Right lobe of liver (tissue), 6 donors: Measurements from ENCODE around the gene BLMH. TPM values are rescaled to one million over a fixed set of nuclear protein-coding genes. Genes with fewer than 3 reads are reported as not detected.
"Not testable (repeated sequence)": the region's sequence is repeated elsewhere in the genome, so short reads cannot be mapped to it uniquely, and the experiment has no call there.

Source experiments
- ATAC-seq, 4 donors: fragments of 200-7000 bp; cut with Tn5 transposase; one replicate each; pipeline ENCODE4 v1.9.1; 2020; ENCODE audit warnings: mild to moderate bottlenecking in 4 of 4, moderate library complexity in 4 of 4
- DNase-seq, 3 donors: peaks; one replicate each; pipeline ENCODE4 v3.0.0-alpha.2; 2020
- H3K27ac ChIP-seq, 3 donors: fragments of 200-600 bp; one replicate each; pipeline ENCODE4 v1.8.0; 2022
- H3K27me3 ChIP-seq, 2 donors: fragments of 200-600 bp; one replicate each; pipeline ENCODE4 v1.8.0; 2022
- H3K36me3 ChIP-seq, 4 donors: fragments of 200-600 bp; sonication (generic) in 1 of 4; one replicate each; pipeline versions ENCODE4 v1.5.1 to v1.8.0; 2017 to 2022; ENCODE audit warnings: control low read depth in 1 of 4
- H3K4me1 ChIP-seq, 4 donors: fragments of 200-600 bp; sonication (generic) in 1 of 4; one replicate each; pipeline versions ENCODE4 v1.5.1 to v1.8.0; 2017 to 2022; ENCODE audit warnings: control low read depth in 1 of 4
- H3K4me3 ChIP-seq, 3 donors: fragments of 200-600 bp; one replicate each; pipeline ENCODE4 v1.8.0; 2022
- H3K9me3 ChIP-seq, 4 donors: fragments of 200-600 bp; sonication (generic) in 1 of 4; one replicate each; pipeline versions ENCODE4 v1.5.1 to v1.8.0; 2017 to 2022; ENCODE audit warnings: control low read depth in 1 of 4
- POLR2A ChIP-seq: fragments of 450-650 bp; IDR thresholded peaks from one replicate; pipeline ENCODE4 v1.6.1; 2017; ENCODE audit warnings: antibody characterized with exemption, mild to moderate bottlenecking
- WGBS: methylation state at CpG from one replicate; pipeline ENCODE4 v1.1.6; 2018; ENCODE audit warnings: low coverage, low lambda C conversion rate; ENCODE audit not compliant: insufficient coverage; ENCODE audit errors: missing lambda C conversion rate; 5-methylcytosine and 5-hydroxymethylcytosine counted together
- intact Hi-C, 2 donors: fragments of 100-400 bp; cut with DNase I; formaldehyde crosslinking; loops; one replicate each; pipeline versions ENCODE4 v1.11.2 to v1.14.1; 2022
- total RNA-seq, 6 experiments: library from RNA; depleted of rRNA in 2 of 6; stranded (reverse); fragments of >200 nt in 2 of 6; fragmentation: NEBNext Ultra II Directional in 3 of 6; extraction: Animal tissue kit (Norgen Biotek cat#: 25700) in 3 of 6; gene quantifications; one replicate each; pipeline versions ENCODE4 v1.1.0 to v1.2.4, GENCODE V29; 2016 to 2023
- TF ChIP-seq, protein P1 (sequence below), 4 donors: fragments of 200-600 bp in 3 of 4; fragments of 450-650 bp in 1 of 4; IDR thresholded peaks; one replicate each; pipeline versions ENCODE4 v1.5.1 to v1.8.0; 2016 to 2022; ENCODE audit warnings: antibody characterized with exemption in 4 of 4, mild to moderate bottlenecking in 2 of 4
- donor health status: DM: no; HTN: yes; CAD: no.
- donor health status: DM: no; HTN: no; CAD: no.
- donor health status: DM: no; HTN: no; CAD: no.
- donor health status: DM: no; HTN: yes; CAD: no.
- donor health status: DM: no; HTN: yes; CAD: no.

BLMH gene
- total RNA-seq, 6 experiments from 2014 or later: 7.0 to 9.2 (median 7.3) TPM

DNA sequence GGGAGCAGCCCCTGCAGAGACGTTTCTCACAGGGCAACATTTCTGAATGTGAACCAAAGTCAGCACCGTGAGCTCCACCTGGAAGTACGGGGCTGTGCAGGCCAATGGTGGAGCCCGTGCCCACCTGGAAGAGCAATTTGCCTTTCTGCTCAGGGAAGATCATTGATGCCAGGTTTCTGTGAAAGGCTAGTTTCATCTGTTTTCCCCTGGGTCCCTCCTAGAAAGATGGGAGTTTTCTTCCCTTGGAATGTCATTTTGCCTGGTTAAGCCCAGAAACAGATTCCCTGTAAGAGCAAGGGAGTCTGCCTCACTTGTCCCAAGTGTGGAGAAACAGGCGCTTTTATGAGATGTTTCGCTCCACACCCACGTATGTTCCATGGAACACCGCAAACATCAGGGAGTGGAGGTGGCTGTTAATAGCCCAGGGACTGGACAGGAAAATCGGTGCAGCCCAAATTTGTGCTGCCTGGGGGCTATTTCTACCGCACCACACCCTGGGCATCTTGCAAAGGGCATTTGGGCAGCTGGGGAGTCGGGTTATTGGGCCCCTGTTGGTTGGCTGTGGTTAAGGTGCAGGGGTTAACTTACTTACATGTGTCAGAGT lies 58.8 kb downstream of the BLMH start:
- no peaks in the 10 kb centered on the region for H3K27me3 ChIP-seq
- H3K27ac ChIP-seq: no peak overlapping the region
- TF ChIP-seq POLR2A: no peak
- TF ChIP-seq, protein P1, sequence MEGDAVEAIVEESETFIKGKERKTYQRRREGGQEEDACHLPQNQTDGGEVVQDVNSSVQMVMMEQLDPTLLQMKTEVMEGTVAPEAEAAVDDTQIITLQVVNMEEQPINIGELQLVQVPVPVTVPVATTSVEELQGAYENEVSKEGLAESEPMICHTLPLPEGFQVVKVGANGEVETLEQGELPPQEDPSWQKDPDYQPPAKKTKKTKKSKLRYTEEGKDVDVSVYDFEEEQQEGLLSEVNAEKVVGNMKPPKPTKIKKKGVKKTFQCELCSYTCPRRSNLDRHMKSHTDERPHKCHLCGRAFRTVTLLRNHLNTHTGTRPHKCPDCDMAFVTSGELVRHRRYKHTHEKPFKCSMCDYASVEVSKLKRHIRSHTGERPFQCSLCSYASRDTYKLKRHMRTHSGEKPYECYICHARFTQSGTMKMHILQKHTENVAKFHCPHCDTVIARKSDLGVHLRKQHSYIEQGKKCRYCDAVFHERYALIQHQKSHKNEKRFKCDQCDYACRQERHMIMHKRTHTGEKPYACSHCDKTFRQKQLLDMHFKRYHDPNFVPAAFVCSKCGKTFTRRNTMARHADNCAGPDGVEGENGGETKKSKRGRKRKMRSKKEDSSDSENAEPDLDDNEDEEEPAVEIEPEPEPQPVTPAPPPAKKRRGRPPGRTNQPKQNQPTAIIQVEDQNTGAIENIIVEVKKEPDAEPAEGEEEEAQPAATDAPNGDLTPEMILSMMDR (IDR thresholded peaks at IDR 0.05): no peak
- no peaks in the 10 kb centered on the region for H3K9me3 ChIP-seq
- H3K36me3 ChIP-seq: no peaks in the 10 kb centered on the region
- DNase-seq: no peak
- intact Hi-C loops: no loop called here
- no peak overlapping the region for H3K4me3 ChIP-seq
- no peak for ATAC-seq
- peaks cover 0 to 12% (median 0%) of the 10 kb centered on the region in 4 donors for H3K4me1 ChIP-seq
- 66% methylated on average over 7 of the region's 11 CpGs for WGBS

DNA sequence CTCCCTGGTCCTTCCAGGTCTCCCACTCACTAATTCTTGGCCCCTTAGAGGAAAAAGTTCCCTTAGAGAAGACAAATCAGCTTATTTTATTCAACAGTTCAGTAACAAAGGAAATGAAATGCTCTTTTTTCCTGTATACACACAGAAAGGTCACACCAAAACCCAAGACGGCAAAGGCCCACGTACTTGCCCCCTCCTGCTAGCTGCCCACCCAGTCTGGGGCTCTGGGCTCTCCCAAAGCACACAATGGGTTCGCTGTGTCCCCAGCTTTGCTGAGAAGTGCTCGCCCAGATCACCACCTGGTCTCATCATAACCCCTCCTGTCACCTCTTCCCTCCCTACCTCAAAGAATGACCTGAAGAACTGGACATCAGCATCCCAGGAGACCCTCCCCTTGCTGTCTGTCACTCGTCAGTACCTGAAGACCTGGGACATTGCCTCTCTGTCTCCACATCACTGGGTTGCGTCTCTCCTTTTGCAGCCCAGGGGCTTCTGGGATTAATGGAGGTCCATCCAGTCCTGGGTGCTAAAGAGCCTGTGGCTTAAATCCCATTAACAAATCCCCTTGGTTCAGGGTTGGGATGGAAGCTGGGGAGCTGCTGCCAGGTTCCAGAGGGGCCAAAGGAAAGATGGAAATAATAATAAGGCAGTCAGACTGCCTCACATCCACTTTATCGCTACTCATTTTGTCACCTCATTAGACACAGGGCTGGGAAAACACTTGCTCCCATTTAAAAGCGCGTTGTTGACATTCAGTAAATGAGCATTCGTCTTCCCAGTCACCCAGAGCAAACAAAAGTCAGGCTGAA lies 59.5 kb downstream of the BLMH start:
- no peak for TF ChIP-seq POLR2A
- TF ChIP-seq, protein P1 (IDR thresholded peaks at IDR 0.05): no peak
- Histone ChIP-seq H3K27ac (no peak overlapping the region), H3K27me3 (no peaks in the 10 kb centered on the region), H3K9me3 (no peaks in the 10 kb centered on the region), H3K4me3 (no peak overlapping the region), H3K36me3 (no peaks in the 10 kb centered on the region), H3K4me1 (peaks cover 0 to 12% (median 0%) of the 10 kb centered on the region in 4 donors)
- ATAC-seq (no peak), DNase-seq (no peak)
- 75% methylated on average over 8 of the region's 10 CpGs for WGBS
- intact Hi-C loops: no loop called here

DNA sequence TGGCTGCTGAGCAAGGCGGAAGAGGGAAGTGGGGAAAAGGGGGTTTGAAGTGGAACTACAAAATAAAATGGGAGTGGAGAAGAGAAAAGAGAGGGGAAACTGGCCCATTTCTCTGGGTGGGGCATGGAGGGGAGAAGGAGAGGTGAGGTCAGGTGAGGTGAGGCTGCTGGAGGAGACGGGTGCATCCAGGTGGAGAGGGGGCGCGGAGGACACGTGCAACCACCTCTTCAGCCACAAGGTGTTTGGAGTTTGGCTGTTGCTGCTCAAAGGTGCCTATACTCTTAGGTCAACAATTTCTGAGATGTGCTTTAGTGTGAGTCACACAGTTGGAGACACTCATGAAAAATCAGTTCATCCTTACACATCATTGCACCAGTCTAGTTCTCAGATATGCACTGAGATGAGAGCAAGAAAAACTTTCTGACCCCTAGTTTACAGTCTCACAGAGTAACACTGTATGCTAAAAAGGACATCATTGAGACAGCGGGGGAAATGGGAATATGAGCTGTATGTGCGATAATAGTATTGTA lies 61.1 kb downstream of the BLMH start:
- TF ChIP-seq, protein P1 (IDR thresholded peaks at IDR 0.05): no peak
- TF ChIP-seq POLR2A: no peak
- Histone ChIP-seq H3K4me1 (peaks cover 0 to 10% (median 0%) of the 10 kb centered on the region in 4 donors), H3K27me3 (no peaks in the 10 kb centered on the region), H3K9me3 (no peaks in the 10 kb centered on the region), H3K27ac (no peak overlapping the region), H3K36me3 (no peaks in the 10 kb centered on the region), H3K4me3 (no peak overlapping the region)
- ATAC-seq: no peak
- no peak for DNase-seq
- 82% methylated on average over 3 of the region's 7 CpGs for WGBS
- intact Hi-C loops: no loop called here

DNA sequence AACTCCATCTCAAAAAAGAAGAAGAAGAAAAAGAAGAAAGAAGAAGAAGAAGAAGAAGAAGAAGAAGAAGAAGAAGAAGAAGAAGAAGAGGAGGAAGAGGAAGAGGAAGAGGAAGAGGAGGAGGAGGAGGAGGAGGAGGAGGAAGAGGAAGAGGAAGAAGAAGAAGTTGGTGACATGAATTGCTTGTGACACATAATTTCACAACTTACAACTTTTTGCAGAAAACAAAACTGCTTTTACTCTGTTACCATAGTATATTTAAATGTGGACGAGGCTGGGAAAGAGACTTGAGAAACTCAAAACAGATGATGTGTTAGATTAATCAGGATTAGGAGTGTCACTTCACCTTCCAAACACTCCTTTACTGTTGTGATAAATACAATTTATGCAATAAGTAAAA lies 61.7 kb downstream of the BLMH start:
- DNase-seq, intact Hi-C loops, ATAC-seq, H3K4me3 ChIP-seq, H3K9me3 ChIP-seq, H3K27me3 ChIP-seq, H3K4me1 ChIP-seq, H3K36me3 ChIP-seq, H3K27ac ChIP-seq: not testable (repeated sequence)
- WGBS: 67% methylated on average over 1 of the region's 1 CpG

DNA sequence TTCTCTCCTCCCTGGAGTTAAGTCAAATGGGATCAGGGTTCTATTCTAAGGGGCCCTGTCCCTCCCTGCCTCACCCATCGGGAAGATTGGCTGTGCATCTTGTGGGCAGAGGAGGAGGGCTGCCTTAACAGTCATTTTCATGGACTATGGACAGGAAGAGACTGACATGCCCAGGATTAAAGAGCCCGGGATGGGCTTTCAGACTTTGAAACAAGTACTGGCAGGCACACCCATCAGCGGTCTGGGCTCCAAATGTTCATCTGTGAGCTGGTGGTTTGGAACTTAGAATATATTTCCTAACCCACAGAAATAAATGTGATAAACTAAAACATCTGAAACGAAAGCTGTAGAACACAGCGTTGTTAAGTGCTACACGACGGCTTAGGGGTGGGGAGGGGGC lies 62.7 kb downstream of the BLMH start:
- Histone ChIP-seq H3K27ac (no peak overlapping the region), H3K36me3 (no peaks in the 10 kb centered on the region), H3K9me3 (no peaks in the 10 kb centered on the region), H3K4me1 (peaks cover 0 to 8% (median 0%) of the 10 kb centered on the region in 4 donors), H3K27me3 (no peaks in the 10 kb centered on the region), H3K4me3 (no peak overlapping the region)
- intact Hi-C loops: no loop called here
- ATAC-seq: no peak
- DNase-seq: no peak
- 71% methylated on average over 6 of the region's 7 CpGs for WGBS
- TF ChIP-seq, protein P1 (IDR thresholded peaks at IDR 0.05): no peak
- TF ChIP-seq POLR2A: no peak
